ENCODE data around the gene DOK3. TPM values are rescaled to one million over a fixed set of nuclear protein-coding genes. Genes with fewer than 3 reads are reported as not detected.
A peak's percentile ranks its signal among the peaks of the same experiment; 100 is the strongest.

The DOK3 gene
- total RNA-seq, 4 donors from 2014 or later: 1.5 to 4.0 (median 2.0) TPM

DNA sequence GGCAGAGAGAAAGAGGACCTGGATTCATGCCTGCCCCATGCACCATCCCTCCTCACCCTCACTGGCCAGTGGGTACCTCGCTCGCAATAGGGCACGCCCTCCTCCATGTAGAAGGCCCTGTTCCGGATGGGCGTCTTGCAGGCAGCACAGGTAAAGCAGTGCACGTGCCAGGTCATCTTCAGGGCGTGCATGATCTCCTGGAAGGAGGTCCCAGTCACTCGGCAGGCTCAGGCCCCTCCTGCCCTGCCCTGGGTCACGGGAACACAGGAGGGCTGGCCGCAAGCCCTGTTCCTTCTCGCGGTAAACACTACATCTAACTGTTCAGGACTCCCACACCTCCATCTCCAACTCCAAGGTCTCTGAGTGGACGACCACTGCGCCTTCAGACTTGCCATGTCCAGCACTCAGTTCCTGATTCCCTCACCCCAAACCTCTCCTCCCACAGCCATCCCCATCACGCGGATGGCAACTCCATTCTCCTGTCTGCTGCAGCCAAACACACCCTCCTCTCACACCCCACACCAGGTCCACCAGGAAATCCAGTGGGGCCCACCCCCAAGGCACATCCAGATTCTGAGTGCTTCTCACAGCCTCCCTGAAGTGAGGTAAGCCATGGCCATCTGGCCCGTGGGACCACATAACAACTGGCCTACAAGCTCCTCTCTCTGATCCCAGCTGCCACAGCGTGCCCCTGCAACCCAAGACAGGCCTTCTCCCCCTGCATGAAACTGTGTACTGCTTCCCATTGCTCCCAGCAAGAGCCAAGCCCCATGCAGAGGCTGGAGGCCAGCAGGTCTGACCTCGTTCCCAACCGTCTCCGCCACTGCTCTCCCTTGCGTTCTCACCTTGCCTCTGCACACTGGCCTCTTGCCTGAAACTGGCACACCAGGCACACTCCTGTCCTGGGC is 25.4 kb downstream of the DOK3 start:
- intact Hi-C loops (cut with DNase I; ENCODE audit: low total_unique reads): no loop called here
- no peak for DNase-seq (ENCODE audit: low spot score in 2 of 2)
- TF ChIP-seq POLR2A (IDR thresholded peaks at IDR 0.05): no peak
- TF ChIP-seq, protein P1, sequence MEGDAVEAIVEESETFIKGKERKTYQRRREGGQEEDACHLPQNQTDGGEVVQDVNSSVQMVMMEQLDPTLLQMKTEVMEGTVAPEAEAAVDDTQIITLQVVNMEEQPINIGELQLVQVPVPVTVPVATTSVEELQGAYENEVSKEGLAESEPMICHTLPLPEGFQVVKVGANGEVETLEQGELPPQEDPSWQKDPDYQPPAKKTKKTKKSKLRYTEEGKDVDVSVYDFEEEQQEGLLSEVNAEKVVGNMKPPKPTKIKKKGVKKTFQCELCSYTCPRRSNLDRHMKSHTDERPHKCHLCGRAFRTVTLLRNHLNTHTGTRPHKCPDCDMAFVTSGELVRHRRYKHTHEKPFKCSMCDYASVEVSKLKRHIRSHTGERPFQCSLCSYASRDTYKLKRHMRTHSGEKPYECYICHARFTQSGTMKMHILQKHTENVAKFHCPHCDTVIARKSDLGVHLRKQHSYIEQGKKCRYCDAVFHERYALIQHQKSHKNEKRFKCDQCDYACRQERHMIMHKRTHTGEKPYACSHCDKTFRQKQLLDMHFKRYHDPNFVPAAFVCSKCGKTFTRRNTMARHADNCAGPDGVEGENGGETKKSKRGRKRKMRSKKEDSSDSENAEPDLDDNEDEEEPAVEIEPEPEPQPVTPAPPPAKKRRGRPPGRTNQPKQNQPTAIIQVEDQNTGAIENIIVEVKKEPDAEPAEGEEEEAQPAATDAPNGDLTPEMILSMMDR (IDR thresholded peaks at IDR 0.05): no peak
- 84 to 92% methylated on average over 20 to 21 of the region's 22 CpGs for WGBS, 2 donors
- no peak overlapping the region for H3K4me3 ChIP-seq (ENCODE audit: low read depth, poor library complexity, severe bottlenecking)

DNA sequence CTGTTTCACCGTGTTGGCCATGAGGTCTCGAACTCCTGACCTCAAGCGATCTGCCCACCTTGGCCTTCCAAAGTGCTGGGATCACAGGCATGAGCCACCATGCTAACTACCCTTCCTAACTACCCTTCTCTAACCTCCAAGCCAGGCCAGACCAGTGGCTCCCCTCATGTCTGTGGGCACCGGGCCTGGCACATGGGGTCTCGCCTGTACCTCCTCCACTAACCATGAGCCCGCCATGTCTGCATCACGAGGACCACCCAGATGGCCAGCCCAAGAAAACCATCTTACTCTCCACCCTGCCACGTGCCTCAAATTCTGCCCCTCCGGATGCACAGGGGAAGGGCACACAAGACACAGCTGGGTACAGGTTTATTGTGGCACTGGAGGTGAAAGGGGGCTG is 26.6 kb downstream of the DOK3 start:
- intact Hi-C loops (cut with DNase I; ENCODE audit: low total_unique reads): no loop called here
- 97 to 98% methylated on average over 9 of the region's 9 CpGs for WGBS, 2 donors
- no peak for TF ChIP-seq POLR2A (IDR thresholded peaks at IDR 0.05)
- TF ChIP-seq, protein P1 (IDR thresholded peaks at IDR 0.05): no peak
- no peak for DNase-seq (ENCODE audit: low spot score in 2 of 2)
- no peak overlapping the region for H3K4me3 ChIP-seq (ENCODE audit: low read depth, poor library complexity, severe bottlenecking)

DNA sequence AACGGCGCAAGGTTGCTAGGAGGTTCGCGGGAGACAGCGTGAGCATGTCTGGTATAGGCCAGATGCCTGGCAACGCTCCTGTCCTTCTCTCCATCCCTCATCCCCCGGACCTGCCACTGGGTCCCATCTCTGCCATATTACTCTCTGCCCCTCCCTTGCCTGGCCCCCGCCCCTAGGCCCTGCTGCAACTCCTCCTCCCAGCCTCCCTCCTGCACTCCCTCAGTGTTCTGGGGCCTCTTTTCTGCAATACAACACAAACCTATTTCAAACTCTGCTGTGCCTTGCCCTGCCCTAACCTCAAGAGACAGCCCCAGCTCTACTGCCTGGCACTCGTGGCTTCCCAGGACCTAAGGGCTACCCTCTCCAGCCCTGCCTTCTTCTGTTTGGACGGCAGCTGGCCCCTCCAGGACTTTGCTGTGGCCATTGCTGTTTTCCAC is 27.2 kb downstream of the DOK3 start:
- intact Hi-C loops (cut with DNase I; ENCODE audit: low total_unique reads): no loop called here
- DNase-seq (ENCODE audit: low spot score in 2 of 2): no peak
- WGBS, 2 donors: 86 to 87% methylated on average over 10 of the region's 10 CpGs
- H3K4me3 ChIP-seq (ENCODE audit: low read depth, poor library complexity, severe bottlenecking): no peak overlapping the region
- TF ChIP-seq, protein P1 (IDR thresholded peaks at IDR 0.05): no peak
- TF ChIP-seq POLR2A (IDR thresholded peaks at IDR 0.05): no peak

- WGBS, 2 donors: 49 to 52% methylated on average over 14 of the region's 14 CpGs
- intact Hi-C loops (cut with DNase I; ENCODE audit: low total_unique reads): no loop called here
These were observed 29.9 kb downstream of the DOK3 start for GRCh38 chr5:177479774-177480173.

DNA sequence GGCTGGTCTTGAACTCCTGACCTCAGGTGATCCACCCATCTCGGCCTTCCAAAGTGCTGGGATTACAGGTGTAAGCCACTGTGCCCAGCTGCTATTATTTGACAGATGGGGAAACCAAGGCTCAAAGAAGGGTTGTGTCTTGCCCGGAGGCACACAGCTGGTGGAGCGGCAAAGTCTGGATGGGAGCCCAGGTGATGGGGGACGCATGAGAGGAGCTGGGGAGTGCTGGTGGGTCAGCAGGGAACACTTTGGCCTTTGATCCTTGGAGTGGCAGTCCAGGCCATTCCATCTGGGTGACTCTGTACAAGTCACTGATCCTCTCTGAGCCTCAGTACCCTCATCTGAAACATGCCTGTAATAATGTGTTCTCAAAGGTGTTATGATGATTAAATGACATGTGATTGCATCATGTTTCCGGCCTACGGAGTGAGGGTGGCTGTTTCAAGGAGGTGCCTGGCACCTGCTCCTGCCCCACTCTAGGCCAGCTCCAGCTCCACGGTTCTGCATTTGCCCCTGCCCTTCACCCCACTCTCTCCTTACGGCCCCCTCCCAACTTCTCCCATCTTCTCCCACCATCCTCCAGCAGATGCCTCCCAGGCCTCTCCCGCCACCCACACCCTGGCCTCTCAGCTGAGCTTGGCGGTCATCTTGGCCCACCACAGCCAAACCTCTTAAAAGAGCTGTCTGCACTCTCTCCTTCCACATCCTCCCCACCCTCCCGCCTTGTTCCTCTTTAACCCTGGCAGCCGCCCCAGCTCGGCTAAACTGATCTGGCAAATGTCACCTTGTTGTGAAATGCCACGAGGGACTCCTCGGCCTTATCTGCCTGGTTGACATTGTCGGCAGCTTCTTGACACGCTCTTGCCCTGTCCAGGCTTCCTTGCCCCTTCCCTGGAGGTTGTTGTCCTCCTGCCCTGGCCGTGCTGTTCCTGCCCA is 30.6 kb downstream of the DOK3 start:
- DNase-seq (ENCODE audit: low spot score in 2 of 2): peak; percentile 86 to 96
- 30 to 31% methylated on average over 18 of the region's 18 CpGs for WGBS, 2 donors
- H3K4me3 ChIP-seq (ENCODE audit: low read depth, poor library complexity, severe bottlenecking): no peak overlapping the region
- TF ChIP-seq, protein P1 (IDR thresholded peaks at IDR 0.05): no peak
- TF ChIP-seq POLR2A (IDR thresholded peaks at IDR 0.05): no peak
- intact Hi-C loops (cut with DNase I; ENCODE audit: low total_unique reads): no loop called here

More at GRCh38 chr5:177479774-177480173, 29.9 kb downstream of the DOK3 start:
- H3K4me3 ChIP-seq (ENCODE audit: low read depth, poor library complexity, severe bottlenecking): no peak overlapping the region
- TF ChIP-seq, protein P1 (IDR thresholded peaks at IDR 0.05): no peak
- TF ChIP-seq POLR2A (IDR thresholded peaks at IDR 0.05): no peak
- no peak for DNase-seq (ENCODE audit: low spot score in 2 of 2)

Measured in lower leg skin (tissue), 4 donors.